Sigmoid colon (tissue), 7 donors: Measurements from ENCODE around the gene CDH13. TPM values are rescaled to one million over a fixed set of nuclear protein-coding genes. Genes with fewer than 3 reads are reported as not detected.

ENCODE experiments used
- DNase-seq: peaks from one replicate; pipeline ENCODE4 v3.0.0-alpha.2; 2019
- H3K27ac ChIP-seq, 4 donors: fragments of 200-600 bp; sonication (generic); one replicate each; pipeline ENCODE4 v1.5.1; 2016 to 2019; ENCODE audit warnings: mild to moderate bottlenecking in 1 of 4
- H3K27me3 ChIP-seq, 3 donors: fragments of 200-600 bp; sonication (generic); one replicate each; pipeline ENCODE4 v1.5.1; 2019; ENCODE audit warnings: mild to moderate bottlenecking in 1 of 3
- H3K36me3 ChIP-seq, 4 donors: fragments of 200-600 bp; sonication (generic); one replicate each; pipeline ENCODE4 v1.5.1; 2016 to 2019
- H3K4me1 ChIP-seq, 4 donors: fragments of 200-600 bp; sonication (generic); one replicate each; pipeline ENCODE4 v1.5.1; 2017 to 2019
- H3K4me3 ChIP-seq, 4 donors: fragments of 200-600 bp; sonication (generic); one replicate each; pipeline ENCODE4 v1.5.1; 2017 to 2019; ENCODE audit warnings: mild to moderate bottlenecking in 2 of 4, moderate library complexity in 1 of 4
- H3K9me3 ChIP-seq, 4 donors: fragments of 200-600 bp in 3 of 4; sonication (generic) in 3 of 4; one replicate each; pipeline versions ENCODE4 v1.5.1 to v1.6.1; 2013 to 2019
- CTCF ChIP-seq, 4 experiments: fragments of 450-650 bp in 3 of 4; fragments of 200-600 bp in 1 of 4; IDR thresholded peaks; one replicate each; pipeline ENCODE4 v1.5.1; 2016 to 2019; ENCODE audit warnings: antibody characterized with exemption in 4 of 4, mild to moderate bottlenecking in 3 of 4, moderate library complexity in 2 of 4
- EP300 ChIP-seq, 4 donors: sonication (generic); formaldehyde crosslinking; IDR thresholded peaks; one replicate each; pipeline ENCODE4 v1.6.1; 2017; ENCODE audit warnings: antibody characterized with exemption in 4 of 4
- POLR2A ChIP-seq, 2 donors: fragments of 450-650 bp; IDR thresholded peaks; one replicate each; pipeline ENCODE4 v1.6.1; 2016; ENCODE audit warnings: antibody characterized with exemption in 2 of 2, mild to moderate bottlenecking in 2 of 2, moderate library complexity in 2 of 2
- POLR2AphosphoS5 ChIP-seq, 4 donors: sonication (generic); formaldehyde crosslinking; IDR thresholded peaks; one replicate each; pipeline ENCODE4 v1.6.1; 2017; ENCODE audit warnings: antibody characterized with exemption in 4 of 4
- WGBS, 2 donors: extraction: QIAGEN DNeasy Blood & Tissue Kit; methylation state at CpG; one replicate each; pipeline ENCODE4 v1.1.7; 2013; 5-methylcytosine and 5-hydroxymethylcytosine counted together
- intact Hi-C: fragments of 100-400 bp; cut with DNase I; formaldehyde crosslinking; loops from one replicate; pipeline ENCODE4 v1.15.1; 2023
- polyA plus RNA-seq, 3 donors: library from polyadenylated mRNA; stranded (reverse); fragments of 200-250 nt; gene quantifications; one replicate each; pipeline ENCODE4 v1.2.3, GENCODE V29; 2013
- total RNA-seq, 4 donors: library from RNA; depleted of rRNA; stranded (reverse); fragments of >200 nt; gene quantifications; one replicate each; pipeline ENCODE4 v1.1.0, GENCODE V29; 2016
- donor health status: healthy with polysubstance abuse.
- donor health status: Bipolar disorder and iron deficiency.
- donor health status: healthy.

Gene CDH13
- total and polyA plus RNA-seq, 7 donors, result 0.60 to 17.6 (median 11.8) TPM

DNA sequence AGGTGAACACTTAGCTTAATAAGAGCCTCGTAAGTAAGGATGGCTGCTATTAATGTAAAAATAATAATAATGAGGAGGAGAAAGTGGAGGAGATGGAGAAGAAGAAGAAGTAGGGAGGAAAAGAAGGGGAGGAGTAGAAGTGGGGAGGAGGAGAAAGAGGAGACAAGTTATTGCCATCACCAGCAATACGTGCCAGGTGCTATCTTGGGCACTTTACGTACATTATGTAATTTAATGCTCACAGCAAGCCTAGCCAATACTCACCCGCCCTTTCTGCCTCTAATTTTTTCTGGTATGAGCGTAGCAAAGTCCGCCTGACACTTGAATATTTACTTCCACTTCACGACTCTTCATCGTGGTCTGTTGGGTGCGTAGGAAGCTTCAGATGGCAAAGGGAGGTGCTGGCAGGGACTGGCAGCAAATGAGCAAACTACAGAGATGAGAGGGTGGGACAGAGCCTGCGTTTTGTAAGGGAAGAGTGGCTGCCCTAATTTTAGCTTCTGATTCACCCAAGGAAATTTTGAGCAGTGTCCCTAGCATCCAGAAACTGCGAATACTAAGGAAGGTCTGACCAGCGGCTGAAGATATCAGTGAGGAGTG lies 42.1 kb upstream of the CDH13 start:
- Histone ChIP-seq H3K9me3 (no peaks in the 10 kb centered on the region), H3K4me1 (peaks cover 0 to 4% (median 0%) of the 10 kb centered on the region in 4 donors), H3K36me3 (no peaks in the 10 kb centered on the region), H3K27ac (no peak overlapping the region), H3K27me3 (no peaks in the 10 kb centered on the region), H3K4me3 (no peak overlapping the region)
- DNase-seq, result no peak
- TF ChIP-seq POLR2AphosphoS5 (IDR thresholded peaks at IDR 0.05), result no peak
- TF ChIP-seq CTCF (IDR thresholded peaks at IDR 0.05), result no peak
- no peak for TF ChIP-seq EP300 (IDR thresholded peaks at IDR 0.05)
- TF ChIP-seq POLR2A (IDR thresholded peaks at IDR 0.05), result no peak
- intact Hi-C loops, result no loop called here
- 26 to 75% methylated on average over 12 of the region's 12 CpGs for WGBS, 2 donors

GRCh38 chr16:82585675-82586074 lies 41.1 kb upstream of the CDH13 start:
- H3K27me3 ChIP-seq, result no peaks in the 10 kb centered on the region
- H3K4me1 ChIP-seq, result no peaks in the 10 kb centered on the region
- no peak for DNase-seq
- H3K9me3 ChIP-seq, result no peaks in the 10 kb centered on the region
- TF ChIP-seq EP300 (IDR thresholded peaks at IDR 0.05) (no peak), POLR2A (IDR thresholded peaks at IDR 0.05) (no peak), POLR2AphosphoS5 (IDR thresholded peaks at IDR 0.05) (no peak), CTCF (IDR thresholded peaks at IDR 0.05) (no peak)
- H3K4me3 ChIP-seq, result no peak overlapping the region
- H3K36me3 ChIP-seq, result no peaks in the 10 kb centered on the region
- intact Hi-C loops, result no loop called here
- H3K27ac ChIP-seq, result no peak overlapping the region
- 70 to 84% methylated on average over 6 of the region's 6 CpGs for WGBS, 2 donors

DNA sequence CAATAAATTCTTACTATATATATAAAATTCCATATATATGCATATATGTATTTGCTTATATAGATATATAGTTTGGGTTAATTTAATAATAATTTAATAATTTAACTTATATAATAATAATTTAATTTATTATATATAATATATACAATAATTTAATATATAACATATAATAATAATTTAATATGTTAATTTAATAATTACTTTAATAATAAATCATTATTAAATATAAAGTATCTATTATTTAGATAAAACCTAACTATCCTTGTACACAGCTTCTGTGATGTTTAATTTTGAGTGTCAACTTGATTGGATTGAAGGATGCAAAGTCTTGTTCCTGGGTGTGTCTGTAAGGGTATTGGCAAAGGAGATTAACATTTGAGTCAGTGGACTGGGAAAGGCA lies 40.6 kb upstream of the CDH13 start:
- H3K36me3 ChIP-seq, result no peaks in the 10 kb centered on the region
- H3K27ac ChIP-seq, result no peak overlapping the region
- DNase-seq, result no peak
- TF ChIP-seq CTCF (IDR thresholded peaks at IDR 0.05) (no peak), POLR2AphosphoS5 (IDR thresholded peaks at IDR 0.05) (no peak), POLR2A (IDR thresholded peaks at IDR 0.05) (no peak), EP300 (IDR thresholded peaks at IDR 0.05) (no peak)
- intact Hi-C loops, result no loop called here
- no peaks in the 10 kb centered on the region for H3K9me3 ChIP-seq
- no peaks in the 10 kb centered on the region for H3K27me3 ChIP-seq
- H3K4me3 ChIP-seq, result no peak overlapping the region
- no peaks in the 10 kb centered on the region for H3K4me1 ChIP-seq

GRCh38 chr16:82587289-82587688 lies 39.5 kb upstream of the CDH13 start:
- no peaks in the 10 kb centered on the region for H3K27me3 ChIP-seq
- 17 to 69% methylated on average over 7 of the region's 7 CpGs for WGBS, 2 donors
- H3K27ac ChIP-seq, result no peak overlapping the region
- no peak for DNase-seq
- no peaks in the 10 kb centered on the region for H3K9me3 ChIP-seq
- intact Hi-C loops, result no loop called here
- no peaks in the 10 kb centered on the region for H3K4me1 ChIP-seq
- no peaks in the 10 kb centered on the region for H3K36me3 ChIP-seq
- TF ChIP-seq CTCF (IDR thresholded peaks at IDR 0.05), result no peak
- TF ChIP-seq POLR2AphosphoS5 (IDR thresholded peaks at IDR 0.05), result no peak
- TF ChIP-seq EP300 (IDR thresholded peaks at IDR 0.05), result no peak
- TF ChIP-seq POLR2A (IDR thresholded peaks at IDR 0.05), result no peak
- no peak overlapping the region for H3K4me3 ChIP-seq

DNA sequence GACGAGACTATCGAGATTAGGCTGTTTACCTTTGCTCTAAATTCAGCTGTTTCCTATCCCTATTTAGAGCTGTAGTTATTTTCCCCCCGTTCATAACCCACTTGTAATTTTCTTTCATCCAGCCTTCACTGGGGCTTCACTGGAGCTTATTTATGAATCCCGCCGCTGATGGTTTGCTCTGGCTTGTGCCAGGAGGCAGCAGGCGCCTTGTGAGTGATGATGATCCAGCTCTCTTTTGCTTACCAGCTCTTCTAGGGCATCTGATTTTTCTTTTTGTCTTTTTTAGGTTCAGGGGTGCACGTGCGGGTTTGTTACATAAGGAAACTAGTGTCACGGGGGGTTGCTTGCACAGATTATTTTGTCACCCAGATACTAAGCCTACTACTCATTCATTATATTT lies 37.4 kb upstream of the CDH13 start:
- 72 to 85% methylated on average over 9 of the region's 9 CpGs for WGBS, 2 donors
- no peak for DNase-seq
- H3K4me3 ChIP-seq, result no peak overlapping the region
- intact Hi-C loops, result no loop called here
- H3K27ac ChIP-seq, result no peak overlapping the region
- no peaks in the 10 kb centered on the region for H3K36me3 ChIP-seq
- TF ChIP-seq CTCF (IDR thresholded peaks at IDR 0.05) (no peak), POLR2AphosphoS5 (IDR thresholded peaks at IDR 0.05) (no peak), POLR2A (IDR thresholded peaks at IDR 0.05) (no peak), EP300 (IDR thresholded peaks at IDR 0.05) (no peak)
- no peaks in the 10 kb centered on the region for H3K27me3 ChIP-seq
- H3K4me1 ChIP-seq, result no peaks in the 10 kb centered on the region
- H3K9me3 ChIP-seq, result no peaks in the 10 kb centered on the region
